ENCODE measurements around the gene MCTP1.

Gene MCTP1

DNA sequence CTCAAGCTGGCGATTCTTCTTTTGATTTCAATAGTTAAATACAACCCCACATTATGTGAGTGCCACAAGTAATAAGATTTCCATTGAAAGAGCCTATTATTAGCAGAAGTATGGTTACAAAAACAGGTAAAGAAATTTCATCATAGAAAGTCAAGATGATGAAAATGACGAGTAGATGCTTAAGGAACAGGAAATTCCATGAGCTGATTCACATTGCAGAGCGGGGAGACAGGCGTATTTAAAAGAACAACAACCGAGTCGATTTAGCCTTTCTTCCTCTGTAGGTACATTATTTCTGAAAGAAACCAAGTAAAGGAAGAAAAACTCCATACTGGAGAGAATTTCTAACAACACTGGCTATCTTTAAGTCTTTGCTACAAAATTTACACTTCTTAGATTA is 356.0 kb downstream of the MCTP1 start:
- DNase-seq = no peak

DNA sequence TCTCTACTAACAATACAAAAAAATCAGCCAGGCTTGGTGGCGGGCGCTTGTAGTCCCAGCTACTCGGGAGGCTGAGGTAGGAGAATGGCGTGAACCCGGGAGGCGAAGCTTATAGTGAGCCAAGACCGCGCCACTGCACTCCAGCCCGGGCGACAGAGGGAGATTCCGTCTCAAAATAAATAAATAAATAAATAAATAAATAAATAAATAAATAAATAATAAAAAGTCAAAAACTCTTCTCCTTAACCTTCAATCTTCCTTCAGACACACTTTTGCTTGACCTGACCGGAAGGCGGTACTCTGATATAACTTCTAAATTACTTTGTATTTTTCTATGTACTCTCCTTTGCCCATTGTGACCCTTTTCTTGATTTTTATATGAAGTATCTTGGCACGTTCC is 364.3 kb downstream of the MCTP1 start:
- no peak for DNase-seq

DNA sequence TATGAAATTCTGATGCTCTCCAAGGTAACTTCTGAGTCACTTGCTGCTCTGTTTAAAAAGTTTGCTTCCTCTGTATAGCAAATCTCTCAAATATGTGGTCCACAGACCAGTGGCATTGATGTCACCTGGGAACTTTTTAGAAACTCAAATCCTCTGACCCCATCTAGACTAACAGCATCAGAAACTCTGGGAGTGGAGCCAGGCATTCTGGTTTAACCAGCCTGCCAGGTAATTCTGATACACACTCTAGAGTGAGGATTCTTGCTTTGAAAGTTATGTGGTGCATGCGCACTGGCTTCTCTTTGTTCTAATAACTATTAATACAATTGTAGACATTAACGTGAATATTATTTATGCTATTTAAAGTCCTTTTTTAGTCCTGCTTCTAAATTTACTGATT is 368.3 kb downstream of the MCTP1 start:
- no peak for DNase-seq

DNA sequence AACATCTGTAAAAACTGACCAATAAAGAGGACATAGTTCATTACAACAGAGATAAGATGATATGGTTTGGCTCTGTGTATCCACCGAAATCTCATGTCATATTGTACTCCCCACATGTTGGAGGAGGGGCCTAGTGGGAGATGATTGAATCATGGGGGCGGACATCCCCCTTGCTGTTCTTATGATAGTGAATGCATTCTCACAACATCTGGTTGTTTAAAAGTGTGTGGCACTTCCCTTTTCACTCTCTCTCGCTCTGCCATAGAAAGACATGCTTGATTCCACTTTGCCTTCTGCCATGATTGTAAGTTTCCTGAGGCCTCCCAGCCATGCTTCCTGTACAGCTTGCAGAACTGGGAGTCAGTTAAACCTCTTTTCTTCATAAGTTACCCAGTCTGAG is 373.6 kb downstream of the MCTP1 start:
- DNase-seq = no peak

DNA sequence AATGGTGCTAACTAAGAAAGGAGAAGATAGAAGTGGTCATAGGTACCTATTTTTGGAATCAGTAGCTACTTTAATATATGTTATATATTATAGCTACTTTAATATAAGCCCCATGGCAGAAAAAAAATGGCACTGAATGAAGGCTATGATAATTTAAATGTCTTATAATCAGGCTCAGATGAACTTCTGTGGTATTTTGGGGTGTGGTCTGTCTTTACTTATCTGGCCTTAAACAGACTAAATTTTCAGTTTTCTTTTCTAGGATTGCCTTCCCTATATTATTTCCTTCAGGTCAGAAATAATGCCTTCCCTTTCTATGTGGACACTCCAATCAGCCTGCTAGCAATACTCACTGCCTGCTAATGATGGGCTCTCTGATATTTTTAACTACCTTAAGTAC is 374.2 kb downstream of the MCTP1 start:
- DNase-seq = no peak

DNA sequence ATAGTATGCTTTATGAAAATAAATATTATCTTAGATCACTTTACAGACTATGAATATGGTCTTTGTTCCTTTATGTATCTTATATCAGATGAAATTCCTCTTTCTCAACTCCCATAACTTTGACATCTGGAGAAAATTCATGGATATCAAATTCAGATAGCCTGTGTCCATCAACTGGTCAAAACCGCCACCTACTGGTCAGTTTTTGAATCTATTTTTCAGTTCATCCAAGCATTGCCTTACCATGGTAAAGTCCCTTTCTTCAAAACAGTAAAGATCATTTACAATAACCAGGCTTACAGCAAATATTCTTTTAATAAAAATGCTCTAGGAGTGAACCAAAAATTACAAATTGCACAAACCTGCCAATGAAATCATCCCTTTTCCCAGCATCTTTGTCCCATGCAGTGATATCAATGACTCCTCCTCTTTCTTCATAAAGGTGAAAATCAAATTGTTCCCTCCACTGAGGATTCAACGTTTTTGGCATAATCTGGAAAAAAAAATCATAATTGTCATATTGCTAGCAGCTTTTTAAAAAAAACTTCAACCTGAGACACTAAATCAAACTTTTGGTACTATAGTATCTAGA is 375.9 kb downstream of the MCTP1 start:
- no peak for DNase-seq

DNA sequence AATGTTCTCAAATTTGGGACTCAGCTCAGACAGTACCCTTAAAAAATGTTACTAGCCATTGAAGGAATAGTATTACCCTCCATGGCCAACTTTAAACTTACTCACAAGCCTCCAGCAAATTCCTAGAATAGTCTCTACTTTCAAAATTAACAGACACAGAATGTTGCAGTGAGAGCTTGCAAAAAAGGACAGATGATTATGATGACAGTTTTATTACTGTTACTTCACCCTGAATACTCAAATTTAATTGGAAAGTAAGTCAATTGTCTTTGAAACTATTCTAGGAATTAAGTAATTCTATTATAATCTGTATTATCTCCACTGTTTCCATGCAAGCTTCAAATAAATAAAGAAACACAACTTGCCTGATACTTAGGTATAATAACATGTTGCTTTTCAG is 378.1 kb downstream of the MCTP1 start:
- no peak for DNase-seq

DNA sequence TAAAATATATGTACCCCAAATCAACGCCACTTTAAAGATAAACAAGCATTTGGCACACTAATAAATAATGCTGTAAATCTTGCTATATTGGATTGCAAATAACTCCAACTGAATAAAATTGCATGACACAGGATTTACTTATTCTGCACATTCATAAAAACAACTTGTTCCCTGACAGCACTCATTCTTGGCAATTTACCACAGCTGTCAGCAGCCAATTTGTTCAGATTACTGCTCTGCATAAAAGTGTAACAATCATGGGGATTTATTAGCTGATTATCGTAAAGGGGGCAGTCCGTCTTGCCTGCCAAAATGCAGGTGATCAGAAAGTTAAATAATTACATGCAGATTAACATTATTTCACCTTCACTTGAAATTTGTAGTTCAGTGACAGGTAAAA is 381.2 kb downstream of the MCTP1 start:
- no peak for DNase-seq

DNA sequence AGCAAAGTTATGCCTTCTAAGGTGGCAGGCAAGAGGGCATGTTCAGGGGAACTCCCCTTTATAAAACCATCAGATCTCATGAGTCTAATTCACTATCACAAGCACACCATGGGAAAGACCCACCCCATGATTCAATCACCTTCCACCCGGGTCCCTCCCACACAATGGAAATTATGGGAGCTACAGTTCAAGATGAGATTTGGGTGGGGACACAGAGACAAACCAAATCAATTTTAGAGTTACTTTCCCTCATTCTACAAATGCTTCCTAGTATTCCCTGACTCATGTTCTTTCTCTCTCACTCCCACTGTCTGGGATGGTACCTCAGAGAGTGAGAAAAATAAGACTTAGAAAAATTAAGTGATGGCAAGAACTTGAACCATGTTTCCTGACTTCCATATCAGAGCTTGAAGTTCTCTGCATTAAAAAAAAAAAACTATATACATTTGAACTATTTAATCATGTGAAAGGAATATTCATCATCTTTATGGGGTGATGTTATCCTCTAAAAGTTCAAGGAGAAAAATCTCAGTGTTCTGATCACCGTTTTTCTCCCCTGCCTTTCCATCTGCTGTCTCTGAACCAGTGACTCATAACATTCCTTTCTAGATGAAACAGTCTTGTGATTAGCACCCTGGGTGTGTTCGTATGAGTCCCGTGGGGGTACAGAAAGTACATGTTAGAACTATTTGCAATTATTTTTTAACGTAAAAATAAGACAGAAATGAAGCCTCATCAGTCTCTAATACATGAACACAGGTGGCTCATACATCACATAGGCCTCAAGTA is 383.5 kb downstream of the MCTP1 start:
- DNase-seq = no peak

DNA sequence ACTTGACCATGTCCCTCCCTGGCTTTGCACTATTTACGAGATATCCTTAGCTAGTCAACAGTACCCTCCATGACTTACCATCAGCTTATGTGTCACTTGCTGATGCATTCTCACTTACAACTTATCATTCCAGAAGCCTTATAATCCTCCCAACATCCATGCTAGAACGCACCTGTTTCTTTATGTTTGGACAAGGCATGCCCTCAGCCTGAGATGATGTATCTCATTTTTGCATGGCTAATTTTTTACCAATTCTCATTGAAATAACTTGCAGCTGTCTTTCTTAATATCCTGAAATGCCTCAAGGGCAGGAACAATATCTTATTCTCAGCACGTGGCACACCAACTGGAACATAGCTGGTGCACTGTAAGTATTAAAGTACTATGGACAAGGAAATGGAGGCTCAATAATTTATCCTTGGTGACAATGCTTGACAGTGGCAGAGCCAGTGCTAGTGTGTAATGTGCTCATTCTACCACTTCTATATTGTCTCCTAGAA is 384.8 kb downstream of the MCTP1 start:
- DNase-seq = no peak

DNA sequence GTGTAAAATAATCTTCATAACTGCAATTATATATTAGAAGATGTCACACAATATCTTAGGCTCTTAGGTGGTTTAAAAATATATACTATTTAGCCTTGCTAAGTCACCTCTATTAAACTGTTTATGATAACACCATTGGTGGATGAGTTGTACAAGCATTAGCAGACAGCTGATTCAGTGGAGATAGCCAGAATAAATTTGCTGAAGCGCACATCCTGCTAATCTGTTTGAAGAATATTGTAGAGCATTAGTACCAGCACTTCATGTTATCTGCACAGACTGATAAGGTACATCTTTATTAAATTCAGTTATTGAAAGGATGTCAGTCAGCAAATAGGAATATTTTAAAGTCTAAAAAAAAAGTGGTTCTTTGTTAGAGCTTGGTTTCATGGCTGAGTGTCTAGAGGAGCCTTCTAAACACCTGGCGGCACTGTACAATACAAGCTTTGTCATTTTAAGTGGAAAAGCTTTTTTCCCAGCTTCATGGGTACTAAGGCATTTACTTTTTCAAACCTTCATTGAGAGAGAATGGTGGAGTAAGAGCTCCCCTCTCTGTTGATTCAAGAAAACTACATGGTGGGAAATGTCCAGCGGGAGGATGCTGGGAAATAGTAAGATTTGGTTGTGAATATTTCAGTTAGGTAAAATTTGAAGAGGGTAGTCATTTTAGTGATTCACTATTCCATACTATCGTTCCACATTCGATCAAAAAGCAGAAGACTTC is 391.3 kb downstream of the MCTP1 start:
- DNase-seq = no peak

DNA sequence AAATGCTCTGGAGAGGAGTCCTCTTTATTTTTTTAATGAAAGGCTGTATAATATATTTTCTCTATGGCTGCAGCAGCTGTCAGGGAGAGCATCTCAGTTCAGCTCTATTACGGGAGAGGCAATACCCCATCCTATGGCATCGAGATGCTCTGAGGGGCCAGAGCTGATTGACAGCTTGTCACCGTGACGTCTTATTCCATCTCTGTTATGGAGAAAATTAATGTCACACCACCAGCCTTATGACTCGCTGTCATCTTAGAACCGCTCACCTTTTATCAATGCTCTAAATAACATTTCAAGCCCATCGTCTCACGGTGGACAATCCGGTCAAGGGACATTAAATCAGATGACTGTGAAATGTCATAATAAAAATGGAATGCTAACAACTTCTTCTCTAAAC is 392.9 kb downstream of the MCTP1 start:
- no peak for DNase-seq

DNA sequence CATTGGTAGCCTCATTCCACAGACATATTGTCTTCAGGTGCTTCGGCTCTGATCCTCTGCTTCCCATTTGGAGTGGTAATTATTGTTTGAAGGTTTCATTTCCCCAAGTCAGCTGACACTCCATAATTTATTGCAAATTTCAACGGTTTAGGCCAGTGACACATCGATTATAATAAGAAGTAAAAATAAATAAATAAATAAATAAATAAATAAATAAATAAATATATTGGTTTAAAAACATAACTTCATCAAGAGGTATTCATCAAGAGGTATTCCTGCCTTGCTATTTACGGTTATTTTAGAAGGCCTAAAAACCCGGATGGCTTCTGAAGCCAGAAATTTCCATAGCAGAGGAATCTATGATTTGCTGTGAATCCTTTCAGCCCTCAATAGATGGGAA is 393.3 kb downstream of the MCTP1 start:
- DNase-seq = no peak

DNA sequence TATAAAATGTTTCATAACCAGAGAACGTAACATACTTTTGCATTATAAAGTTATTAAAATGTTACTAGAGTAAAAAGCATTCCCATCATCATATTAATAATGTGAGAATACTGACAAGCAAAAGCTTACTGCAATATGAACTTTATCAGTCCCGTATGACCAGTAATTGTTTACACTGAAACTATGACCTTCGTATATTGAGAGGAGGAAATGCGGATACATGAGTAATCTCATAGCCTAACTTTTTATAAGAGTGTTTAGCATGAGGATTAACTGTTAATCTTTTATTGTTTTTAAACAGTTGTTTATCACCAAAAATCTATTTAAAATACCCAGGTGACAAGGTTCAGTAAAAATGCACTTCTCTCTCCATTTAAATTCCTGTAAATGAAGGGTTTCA is 394.0 kb downstream of the MCTP1 start:
- DNase-seq = no peak

DNA sequence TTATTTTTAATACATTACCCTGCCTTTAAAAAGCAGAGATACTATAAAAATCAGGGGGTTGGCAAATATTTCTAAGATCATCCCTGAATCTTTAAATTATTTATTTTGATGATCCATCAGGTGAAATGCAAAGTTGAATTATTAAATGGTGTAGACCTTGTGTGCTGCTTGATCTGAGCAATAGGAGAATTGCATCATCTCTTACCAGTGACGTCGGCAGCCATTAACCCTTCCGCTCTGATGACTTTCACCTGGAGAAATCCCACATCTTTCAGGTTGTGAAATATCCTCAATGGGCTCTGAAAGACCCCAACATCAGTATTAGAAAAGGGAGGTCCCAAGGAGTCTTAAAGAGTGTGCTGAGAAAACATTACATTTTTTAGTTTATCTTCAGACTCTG is 396.2 kb downstream of the MCTP1 start:
- DNase-seq = no peak

DNA sequence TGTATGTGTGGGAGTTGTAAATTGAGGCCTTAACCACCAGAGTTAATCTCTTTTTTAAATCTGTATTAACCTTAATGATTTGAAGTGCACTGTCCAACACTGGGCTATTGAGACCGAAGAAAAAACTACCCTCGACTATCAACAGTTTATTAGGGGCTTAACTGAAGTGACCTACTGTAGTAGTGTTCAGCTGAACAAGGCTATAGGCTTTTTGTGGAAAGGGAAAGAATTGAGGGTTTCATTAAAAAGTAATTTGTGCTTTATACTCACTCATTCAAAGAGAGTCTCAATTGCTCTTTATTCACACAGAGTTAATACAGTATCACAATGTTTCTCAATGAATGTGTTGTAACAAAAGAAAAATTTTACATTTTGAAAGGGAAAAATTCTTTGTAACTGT is 399.0 kb downstream of the MCTP1 start:
- DNase-seq = no peak

DNA sequence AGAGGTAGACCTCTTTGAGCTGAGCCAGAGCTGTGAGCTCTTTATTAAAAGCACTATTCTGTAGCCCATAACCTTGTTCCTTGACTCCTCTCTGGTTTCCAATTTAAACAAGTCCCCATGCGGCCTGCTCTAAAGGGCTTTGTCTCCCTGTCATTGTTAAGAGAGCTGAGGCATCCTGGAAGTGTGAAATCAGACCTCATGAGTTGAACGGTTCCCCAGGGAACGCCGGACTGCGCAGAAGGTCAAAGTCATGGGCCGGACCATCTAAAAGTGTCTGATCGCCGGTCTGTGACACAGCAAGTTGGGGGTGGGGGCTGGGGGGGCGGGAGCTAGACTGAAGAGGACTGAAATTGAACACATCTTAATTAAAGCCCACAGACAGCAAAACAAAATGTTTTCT is 400.6 kb downstream of the MCTP1 start:
- no peak for DNase-seq

DNA sequence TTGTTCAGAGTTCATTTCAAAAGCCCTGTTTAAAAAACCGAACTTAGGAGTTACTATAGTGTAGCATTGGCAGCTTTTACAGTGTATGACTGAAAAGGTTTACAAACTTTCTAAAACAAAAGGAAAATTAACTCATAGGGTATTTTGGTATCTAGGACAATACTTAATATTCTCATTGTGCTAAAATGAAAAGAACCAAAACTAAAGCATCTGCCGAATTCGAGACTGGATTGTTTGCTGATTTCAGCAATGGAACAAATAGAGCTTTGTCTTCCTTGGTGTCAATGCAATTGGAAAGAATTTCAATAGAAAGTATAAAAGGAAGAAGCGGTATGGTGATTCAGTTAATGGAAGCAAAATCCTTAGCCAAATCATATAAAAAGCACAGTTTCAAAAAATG is 412.4 kb downstream of the MCTP1 start:
- DNase-seq = no peak

DNA sequence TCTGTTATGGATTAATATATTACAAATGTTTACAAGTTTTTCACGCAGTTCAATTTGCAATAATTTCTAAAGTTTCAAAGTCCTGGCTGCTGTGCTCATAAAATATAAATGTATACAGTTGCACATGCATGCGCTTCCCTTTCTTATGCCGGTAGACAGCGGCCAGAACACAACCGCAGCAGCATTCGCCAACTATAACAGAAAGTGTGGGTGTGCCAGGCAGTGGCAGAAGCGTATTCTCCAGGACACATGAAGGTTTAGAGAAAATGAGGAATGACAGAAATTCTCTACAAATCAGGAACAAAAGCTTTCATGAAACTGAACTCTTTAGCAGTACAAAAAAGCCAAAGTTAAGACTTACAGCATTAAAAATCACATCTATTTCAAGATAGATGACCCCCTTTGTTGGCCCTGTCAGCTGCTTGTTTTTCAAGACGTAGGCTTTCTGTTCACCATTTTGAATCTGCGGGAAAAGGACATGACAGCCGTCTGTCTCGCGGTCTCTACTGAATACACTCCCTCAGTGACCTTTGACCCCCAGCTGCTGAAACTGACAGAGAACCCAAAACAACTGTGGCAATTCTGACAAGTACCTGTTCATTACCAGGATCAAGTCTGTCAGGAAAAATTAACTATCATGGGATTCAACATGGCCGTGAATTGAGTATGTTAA is 414.2 kb downstream of the MCTP1 start:
- no peak for DNase-seq

DNA sequence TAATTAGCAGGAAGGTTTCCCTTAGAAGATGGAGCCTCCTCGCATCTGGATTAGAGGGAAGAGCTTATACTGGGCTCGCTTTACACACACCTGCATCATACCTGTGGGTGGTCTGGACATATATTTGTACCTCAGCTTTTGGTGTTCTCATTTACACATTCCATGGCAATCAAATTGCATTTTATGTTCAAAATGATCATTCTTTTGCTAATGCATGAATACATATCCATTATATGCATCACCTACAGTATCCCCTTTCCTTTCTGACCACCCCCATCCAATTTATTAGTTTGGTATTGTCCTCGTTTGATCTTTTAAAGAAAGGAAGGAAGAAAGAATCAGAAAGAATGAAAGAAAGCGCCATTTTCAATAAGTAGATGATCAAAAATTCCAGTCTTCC is 415.0 kb downstream of the MCTP1 start:
- DNase-seq = no peak

DNA sequence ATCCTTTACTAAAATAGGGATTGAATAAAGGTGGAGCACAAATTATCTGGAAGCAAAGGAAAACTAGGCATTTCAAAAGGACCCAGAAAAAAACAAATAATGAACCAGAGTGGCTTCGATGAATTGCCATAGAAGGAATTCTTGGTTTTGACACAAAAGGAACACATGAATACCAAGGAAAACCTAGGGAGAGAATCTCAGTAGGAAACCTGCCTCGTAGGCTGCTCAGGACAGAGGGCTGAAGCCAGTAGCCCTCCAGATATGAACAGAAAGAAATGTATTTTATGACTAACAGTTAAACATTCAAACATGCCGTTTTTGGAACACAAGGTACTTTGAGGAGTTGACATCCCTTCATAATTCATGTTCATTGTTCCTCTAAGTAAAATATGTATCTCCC is 420.9 kb downstream of the MCTP1 start:
- no peak for DNase-seq

DNA sequence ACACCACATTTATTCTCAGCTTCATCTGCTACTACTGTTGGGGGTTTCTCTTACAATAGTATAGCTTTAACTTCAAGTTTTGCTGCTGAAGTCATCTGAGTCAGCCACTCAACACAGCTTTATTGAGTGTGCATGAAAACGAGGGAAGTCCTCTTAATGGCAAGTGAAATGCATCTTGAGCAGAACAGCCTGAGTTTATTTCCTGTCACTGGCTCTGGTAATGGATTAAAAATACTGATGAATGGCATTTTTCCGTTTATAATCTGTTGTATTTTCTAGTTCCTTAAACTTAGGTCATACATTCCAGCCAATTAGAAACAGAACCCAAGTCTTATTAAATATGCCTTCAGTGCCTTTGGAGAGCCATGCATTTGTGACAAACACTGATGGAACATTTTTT is 427.8 kb downstream of the MCTP1 start:
- DNase-seq = no peak

DNA sequence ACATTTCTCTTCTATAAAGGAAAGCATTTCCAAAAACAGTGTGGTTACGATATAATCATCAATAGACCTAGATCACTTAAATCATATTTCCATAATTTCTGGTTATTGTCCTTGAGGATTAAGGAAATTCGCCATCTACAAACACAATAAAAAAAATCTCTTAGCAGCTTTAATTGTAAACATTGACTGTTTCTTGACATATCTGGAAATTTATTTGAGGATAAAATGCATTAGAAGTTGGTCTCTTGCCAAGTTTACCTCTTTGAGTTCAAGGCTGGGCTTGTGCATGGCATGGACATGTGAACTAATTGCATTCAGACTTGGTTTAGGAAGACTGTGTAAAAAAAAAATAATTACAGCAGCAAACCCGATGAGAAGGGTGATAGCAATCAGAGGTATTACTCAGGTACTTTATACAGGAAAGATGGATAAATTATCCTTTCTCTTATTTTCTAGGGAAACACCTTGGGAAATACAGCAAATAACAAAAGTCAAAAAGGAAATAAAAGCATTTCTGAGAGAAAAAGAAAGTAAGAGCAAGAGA is 428.6 kb downstream of the MCTP1 start:
- DNase-seq = no peak

Measured in activated gamma-delta T cell (primary cell).